ENCODE data around the gene RNPEPL1.

The RNPEPL1 gene

DNA sequence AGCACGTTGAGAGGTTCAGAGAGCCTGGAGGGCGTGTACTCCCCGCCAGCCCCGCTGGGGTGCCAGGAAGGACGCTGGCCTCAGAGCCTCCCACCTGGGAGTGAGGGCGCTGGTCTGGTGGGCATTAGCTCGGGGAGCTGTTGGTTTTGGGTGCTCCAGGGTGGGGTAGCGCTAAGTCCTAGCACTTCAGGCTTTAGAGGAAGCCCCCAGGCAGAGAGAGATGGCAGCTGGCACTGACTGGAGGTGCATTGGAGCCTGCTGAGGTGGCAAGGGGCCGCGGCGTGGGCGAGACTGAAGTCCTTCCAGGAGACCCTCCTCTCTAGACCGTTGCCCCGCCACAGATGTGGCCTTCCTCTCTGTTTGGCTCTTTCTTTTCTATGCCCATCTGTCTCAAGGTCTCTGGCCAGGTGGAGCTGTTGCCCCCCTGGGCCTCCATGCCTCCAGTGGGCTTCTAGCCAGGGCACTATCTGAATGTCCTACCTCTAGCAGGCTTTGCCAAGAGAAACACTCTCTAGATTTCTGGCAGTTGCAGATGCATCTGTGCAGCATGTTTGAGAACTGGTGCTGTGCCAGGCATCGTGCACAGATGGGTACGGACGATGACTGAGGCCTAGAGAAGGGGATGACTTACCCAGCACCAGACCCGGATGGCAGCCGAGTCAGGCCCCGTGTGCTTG is 24.9 kb downstream of the RNPEPL1 start:
- DNase-seq = no peak

GRCh38 chr2:240593703-240594451 is 25.6 kb downstream of the RNPEPL1 start:
- DNase-seq = no peak

- no peak for DNase-seq
These were observed 26.5 kb downstream of the RNPEPL1 start for GRCh38 chr2:240594511-240595380.

DNA sequence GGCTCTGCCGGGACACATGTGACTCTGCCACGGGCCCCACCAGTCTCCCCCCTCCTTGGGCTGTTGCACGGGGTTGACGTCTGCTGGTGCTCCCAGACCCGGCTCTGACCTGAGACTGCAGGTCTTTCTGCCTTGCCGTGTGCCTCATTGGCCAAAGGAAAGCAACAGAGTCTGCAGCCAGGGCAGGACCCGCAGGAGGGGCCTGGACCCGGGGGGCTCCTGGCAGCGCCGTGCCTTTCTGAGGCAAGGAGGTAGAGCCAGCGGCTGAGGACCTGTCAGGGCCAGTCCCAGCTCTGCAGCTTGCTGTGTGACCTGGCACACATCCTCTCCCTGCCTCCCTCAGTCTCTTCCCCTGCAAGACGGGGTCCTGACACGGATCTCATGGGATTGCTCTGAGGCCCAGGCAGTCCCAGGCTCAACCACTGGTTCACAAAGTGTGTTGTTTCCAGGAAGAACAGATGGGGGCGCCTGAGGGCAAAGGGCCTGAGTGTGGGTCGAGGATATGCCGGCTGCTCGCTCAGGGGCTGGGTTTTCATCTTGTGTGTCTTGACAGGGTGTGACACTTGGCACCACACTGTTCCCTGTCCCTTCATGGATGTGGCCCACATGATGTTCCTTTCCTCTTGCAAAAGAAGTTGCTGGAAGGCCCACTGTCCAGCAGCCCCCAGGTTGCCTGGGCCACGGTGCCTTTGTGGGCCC is 27.2 kb downstream of the RNPEPL1 start:
- DNase-seq = no peak

DNA sequence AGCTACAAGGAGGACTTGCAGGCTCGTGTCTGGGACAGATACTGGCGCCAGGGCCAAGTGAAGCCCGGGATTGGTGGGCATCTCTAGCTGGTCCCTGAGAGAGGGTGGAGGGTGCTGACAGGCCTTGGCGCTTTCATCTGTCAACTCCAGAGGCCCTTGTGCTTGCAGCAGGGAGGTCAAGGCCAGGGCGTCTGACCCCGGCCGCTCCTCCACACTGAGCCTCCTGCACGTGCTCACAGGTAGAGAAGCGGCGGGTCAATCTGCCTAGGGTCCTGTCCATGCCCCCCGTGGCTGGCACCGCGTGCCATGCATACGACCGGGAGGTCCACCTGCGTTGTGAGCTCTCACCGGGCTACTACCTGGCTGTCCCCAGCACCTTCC is 27.8 kb downstream of the RNPEPL1 start:
- no peak for DNase-seq

DNA sequence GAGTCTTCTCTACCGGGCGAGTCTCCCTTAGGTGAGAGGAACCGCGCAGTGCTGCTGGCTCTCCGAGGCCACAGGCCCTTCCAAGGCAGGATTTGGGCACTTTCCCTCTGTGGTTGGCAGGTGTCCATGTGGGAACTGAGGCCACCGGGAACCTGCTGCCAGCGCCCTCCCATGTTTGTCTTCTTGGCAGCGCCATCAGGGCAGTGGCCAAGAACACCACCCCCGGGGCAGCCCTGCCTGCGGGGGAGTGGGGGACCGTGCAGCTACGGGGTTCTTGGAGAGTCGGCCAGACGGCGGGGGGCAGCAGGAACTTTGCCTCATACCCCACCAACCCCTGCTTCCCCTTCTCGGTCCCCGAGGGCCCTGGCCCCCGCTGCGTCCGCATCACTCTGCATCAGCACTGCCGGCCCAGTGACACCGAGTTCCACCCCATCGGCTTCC is 28.2 kb downstream of the RNPEPL1 start:
- DNase-seq = no peak

GRCh38 chr2:240597054-240597418 is 28.8 kb downstream of the RNPEPL1 start:
- DNase-seq = no peak

GRCh38 chr2:240597419-240598181 is 29.3 kb downstream of the RNPEPL1 start:
- no peak for DNase-seq

DNA sequence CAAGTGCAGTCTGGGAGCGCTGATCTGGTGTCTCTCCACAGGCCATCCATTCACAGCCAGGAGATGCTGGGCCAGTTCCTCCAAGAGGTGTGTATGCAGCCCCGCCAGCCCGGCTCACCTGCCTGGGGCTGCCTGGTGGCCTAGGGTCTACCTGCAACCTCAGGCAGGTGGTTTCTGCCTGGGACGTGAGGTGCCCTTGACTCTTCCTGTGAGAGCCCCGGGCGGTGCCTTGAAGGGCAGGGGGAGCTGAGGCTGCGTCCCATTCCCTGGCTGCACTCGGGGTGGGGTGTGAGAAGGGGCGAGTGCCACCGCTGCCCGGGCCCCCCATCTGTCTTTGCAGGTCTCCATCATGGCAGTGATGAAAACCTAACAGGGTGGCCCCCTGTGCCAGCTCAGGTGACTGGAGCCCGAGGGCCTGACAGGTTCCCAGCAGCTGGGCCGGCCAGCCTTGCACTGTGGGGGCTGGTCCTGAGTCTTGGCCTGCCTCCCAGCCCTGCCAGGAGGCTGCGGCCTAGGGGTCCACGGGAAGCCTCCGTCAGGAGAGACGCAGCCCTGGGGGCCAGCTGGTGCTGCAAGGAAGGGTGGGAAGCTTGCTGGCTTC is 30.1 kb downstream of the RNPEPL1 start:
- DNase-seq = no peak

DNA sequence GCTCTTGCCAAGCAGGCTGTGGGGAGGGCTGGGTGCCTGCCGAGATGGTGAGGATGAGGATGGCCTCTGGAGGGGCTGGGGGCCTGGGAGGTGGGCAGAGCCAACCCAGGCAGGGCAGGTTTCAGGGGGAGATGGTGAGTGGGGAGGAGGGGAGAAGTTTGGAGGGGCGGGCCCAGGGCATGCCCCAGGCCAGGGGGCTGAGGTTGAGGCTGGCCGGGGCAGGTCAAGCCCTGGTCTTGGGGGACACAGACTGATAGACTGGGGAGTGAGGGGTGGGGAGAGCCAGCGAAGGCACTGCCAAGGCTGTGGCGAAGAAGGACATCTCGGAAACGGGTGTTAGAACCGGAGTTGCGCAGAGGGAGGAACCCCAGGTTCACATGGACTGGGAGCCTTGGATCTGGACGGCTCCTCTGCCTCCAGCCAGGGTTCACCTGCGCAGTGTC is 30.9 kb downstream of the RNPEPL1 start:
- DNase-seq = no peak

DNA sequence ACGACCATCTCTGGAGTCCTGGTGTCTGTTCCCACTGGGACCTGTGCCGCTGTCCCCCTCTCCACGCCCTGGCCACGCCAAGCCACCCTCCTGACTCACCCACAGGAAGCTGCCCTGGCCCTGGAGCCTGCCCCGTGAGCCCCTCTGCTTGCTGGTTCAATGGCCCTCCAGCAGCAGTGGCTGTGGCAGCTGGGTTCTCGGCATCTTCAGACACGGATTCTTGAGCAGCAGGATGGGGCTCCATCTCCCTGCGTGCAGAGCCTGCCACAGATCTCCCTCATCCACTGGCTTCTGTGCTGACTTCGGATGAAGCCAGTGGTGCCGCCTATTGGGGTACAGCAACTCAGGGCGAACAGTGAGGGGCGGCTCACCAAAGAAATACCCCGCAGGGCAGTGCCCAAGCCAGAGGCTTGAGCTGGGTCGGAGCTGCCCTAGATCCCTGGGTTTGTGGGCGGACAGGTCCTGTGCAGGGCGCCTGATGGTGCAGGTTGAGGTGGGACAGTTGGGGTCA is 32.2 kb downstream of the RNPEPL1 start:
- DNase-seq = no peak

DNA sequence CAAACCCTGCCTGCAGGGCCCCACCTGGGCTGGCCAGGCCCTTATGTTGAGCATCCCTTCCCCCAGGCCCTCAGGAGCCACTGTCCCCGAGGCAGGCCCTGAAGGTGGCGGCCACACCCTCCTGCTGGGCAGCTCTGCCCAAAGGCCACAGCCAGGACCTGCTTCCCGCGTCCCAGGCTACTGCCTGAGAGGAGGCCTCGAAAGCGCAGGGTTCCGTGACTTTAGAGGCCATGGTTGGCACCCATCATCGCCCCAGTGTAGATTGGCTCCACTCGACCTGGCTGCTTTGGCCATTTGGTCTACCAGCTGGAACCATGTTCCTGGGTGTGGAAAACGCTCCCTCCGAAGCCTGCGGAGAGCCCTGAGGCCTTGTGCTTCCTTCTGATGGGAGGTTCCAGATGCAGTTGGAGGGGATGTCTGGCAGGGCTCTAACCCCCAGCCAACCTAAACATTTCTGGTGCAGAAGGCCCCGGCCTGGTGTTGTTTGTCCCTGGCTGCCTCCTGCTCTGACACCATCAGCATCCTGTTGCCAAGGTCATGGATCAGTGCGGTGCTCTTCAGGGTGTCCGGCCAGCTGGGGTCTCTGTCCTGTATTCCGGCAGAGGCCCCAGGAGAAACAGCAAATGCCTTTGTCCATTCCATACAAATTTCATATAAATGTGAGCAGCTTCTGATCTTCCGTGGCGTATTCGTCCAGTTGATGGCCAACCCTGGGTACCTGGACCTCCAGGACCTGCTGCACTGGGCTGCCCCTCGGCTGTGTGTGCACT is 33.0 kb downstream of the RNPEPL1 start:
- no peak for DNase-seq

DNA sequence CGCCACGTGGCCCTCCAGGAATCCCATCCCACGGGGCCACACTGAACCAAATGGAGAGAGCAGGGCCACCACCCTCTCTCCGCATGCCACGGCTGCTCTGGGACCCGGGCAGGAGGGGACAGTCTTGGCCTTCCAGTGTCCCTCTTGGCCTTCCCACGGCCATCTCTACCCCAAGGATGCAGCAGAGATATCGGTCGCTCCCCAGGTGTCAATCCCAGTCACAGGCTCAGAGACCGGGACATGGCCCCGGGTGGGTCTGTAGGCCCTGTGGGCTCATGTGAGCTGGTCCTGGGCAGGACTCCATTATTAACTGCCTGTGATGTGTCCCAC is 33.5 kb downstream of the RNPEPL1 start:
- DNase-seq = no peak

- DNase-seq = no peak
These were observed 34.2 kb downstream of the RNPEPL1 start for GRCh38 chr2:240602266-240603050.

DNA sequence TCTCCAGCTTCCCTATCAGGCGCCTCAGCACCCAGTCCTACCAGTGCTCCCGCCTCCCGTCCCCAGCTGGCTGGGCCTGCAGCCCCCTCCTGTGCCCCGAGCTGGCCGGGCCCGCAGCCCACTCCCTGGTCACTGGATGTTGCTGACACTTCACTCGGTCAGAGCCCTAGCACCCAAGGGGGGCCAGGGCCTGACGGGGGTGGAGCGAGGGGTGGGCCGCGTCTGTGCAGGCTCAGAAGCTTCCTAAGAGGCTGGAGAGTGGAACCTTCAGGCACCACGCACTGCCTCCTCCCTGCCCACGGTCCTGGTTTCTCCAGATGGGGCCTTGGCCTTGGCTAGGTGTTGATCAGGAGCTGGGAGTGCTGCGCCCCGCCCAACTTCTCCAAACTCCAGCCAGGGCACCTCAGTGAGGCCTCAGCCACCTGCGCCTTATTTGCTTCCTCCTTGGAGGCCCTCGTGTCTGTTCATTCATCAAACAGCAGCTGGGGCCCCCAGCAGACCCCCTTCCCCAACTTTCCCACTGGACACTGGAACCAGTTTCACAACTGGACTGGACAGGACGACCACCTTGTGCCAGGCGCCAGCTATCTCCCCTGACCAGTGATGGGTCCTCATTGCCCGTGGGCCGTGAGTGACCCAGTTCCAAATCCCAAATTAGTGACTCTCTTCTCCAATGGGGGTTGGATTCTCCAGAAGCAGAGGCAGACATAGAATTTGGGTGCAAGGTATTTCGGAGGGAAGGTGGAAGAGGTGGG is 35.0 kb downstream of the RNPEPL1 start:
- no peak for DNase-seq

GRCh38 chr2:240603846-240604245 is 35.6 kb downstream of the RNPEPL1 start:
- DNase-seq = no peak

- DNase-seq = no peak
These were observed 36.1 kb downstream of the RNPEPL1 start for GRCh38 chr2:240604291-240604938.

GRCh38 chr2:240604939-240605716 is 36.8 kb downstream of the RNPEPL1 start:
- DNase-seq = no peak

Measured in activated CD8-positive, alpha-beta memory T cell treated with anti-CD3 and anti-CD28 coated beads for 24 hours (primary cell).